ENCODE results near the gene BMP7. TPM values are rescaled to one million over a fixed set of nuclear protein-coding genes. Genes with fewer than 3 reads are reported as not detected.

The BMP7 gene
- total and polyA plus RNA-seq, 2 of the 8 experiments (the other 6 are each of a cell fraction or from before 2014, with no cell fraction given): 9.2 to 14.7 TPM

- Histone ChIP-seq H3K27me3 (replicated peaks in 1 of 4; ENCODE audit: control insufficient read depth in 3 of 4, extremely low read depth in 1 of 4, insufficient read depth in 3 of 4, low read length in 3 of 4) (no peaks in the 10 kb centered on the region; a peak in 1 of 7 replicates), H2BK120ac (replicated peaks; ENCODE audit: low read depth, low read length) (no peak overlapping the region), H2BK20ac (ENCODE audit: low read length) (no peak overlapping the region), H3K79me1 (ENCODE audit: low read depth, low read length) (no peaks in the 10 kb centered on the region), H3K4me2 (ENCODE audit: insufficient read depth in 1 of 2, low read depth in 2 of 2, low read length in 2 of 2) (no peak overlapping the region), H4K20me1 (replicated peaks in 1 of 2; ENCODE audit: control insufficient read depth in 1 of 2, insufficient read depth in 2 of 2, low read length in 2 of 2) (no peaks in the 10 kb centered on the region), H2BK5ac (ENCODE audit: low read depth, low read length) (no peak overlapping the region), H3K9me3 (ENCODE audit: insufficient read depth in 2 of 2, low read depth in 1 of 2, low read length in 1 of 2) (no peaks in the 10 kb centered on the region), H4K91ac (replicated peaks; ENCODE audit: insufficient read length, low read length) (no peak overlapping the region), H3K4me3 (ENCODE audit: extremely low read depth in 1 of 4, insufficient read depth in 2 of 4, low read depth in 3 of 4, low read length in 4 of 4) (no peak overlapping the region), H3K27ac (ENCODE audit: low read depth, low read length) (no peak overlapping the region), H3K18ac (ENCODE audit: extremely low read depth, low read length) (no peak overlapping the region), H3K4ac (replicated peaks; ENCODE audit: insufficient read length, low read depth, low read length) (no peak overlapping the region), H3K36me3 (ENCODE audit: control insufficient read depth in 2 of 4, insufficient read depth in 4 of 4, low read length in 3 of 4) (no peaks in the 10 kb centered on the region), H2AFZ (ENCODE audit: low read length) (no peak overlapping the region), H3K79me2 (ENCODE audit: control insufficient read depth in 1 of 2, insufficient read depth in 2 of 2, low read length in 2 of 2) (no peaks in the 10 kb centered on the region), H3K23me2 (ENCODE audit: low read depth, low read length) (no peaks in the 10 kb centered on the region), H2BK12ac (ENCODE audit: low read depth, low read length) (no peak overlapping the region), H3K9ac (replicated peaks in 1 of 4; ENCODE audit: extremely low read depth in 1 of 4, low read depth in 3 of 4, low read length in 3 of 4) (no peak overlapping the region), H2BK15ac (ENCODE audit: low read length) (no peak overlapping the region), H4K5ac (ENCODE audit: insufficient read length, low read depth, low read length) (no peak overlapping the region), H2AK5ac (ENCODE audit: low read depth, low read length) (no peak overlapping the region), H3K4me1 (replicated peaks in 1 of 4; ENCODE audit: control insufficient read depth in 3 of 4, insufficient read depth in 4 of 4, low read length in 3 of 4) (no peaks in the 10 kb centered on the region), H3K23ac (ENCODE audit: insufficient read length) (no peak overlapping the region), H4K8ac (ENCODE audit: extremely low read depth, insufficient read depth, low read length) (no peak overlapping the region), H3K56ac (replicated peaks; ENCODE audit: insufficient read length, low read depth, low read length) (no peak overlapping the region), H3K14ac (ENCODE audit: insufficient read length) (no peak overlapping the region)
- FAIRE-seq: no peak
- ChIA-PET POLR2A (ENCODE audit: partially characterized antibody) (no interaction called here), CTCF (ENCODE audit: partially characterized antibody) (interaction anchor here (0.9 to 1.3 kb wide), 3 partner anchors 10 to 24 kb away, joined by 3 to 4 read pairs (median 4); no protein-coding TSS in a partner anchor)
- DNase-seq (ENCODE audit: low read depth in 1 of 2, low spot score in 2 of 2): no peak
- 91% methylated on average over 13 of the region's 13 CpGs; no CpG with 5 or more reads in 1 of the 2 experiments for WGBS, 2 experiments (ENCODE audit: extremely low coverage in 1 of 2, insufficient coverage in 1 of 2, insufficient read length in 1 of 2, insufficient replicate concordance in 2 of 2, low coverage in 1 of 2, low lambda C conversion rate in 2 of 2, missing lambda C conversion rate in 1 of 2)
- TF ChIP-seq BCL11A (IDR thresholded peaks at IDR 0.05; ENCODE audit: low read depth in 2 of 2, low read length in 2 of 2) (no peak), ZNF274 (IDR thresholded peaks at IDR 0.05; ENCODE audit: borderline replicate concordance, extremely low read depth, low read length) (no peak)
Observed at GRCh38 chr20:57308451-57309271, 42.2 kb upstream of the BMP7 start.

Measured in H1 (cell line).